ENCODE results near the gene KRT73. TPM values are rescaled to one million over a fixed set of nuclear protein-coding genes. Genes with fewer than 3 reads are reported as not detected.
A peak's percentile ranks its signal among the peaks of the same experiment; 100 is the strongest.

KRT73 gene
- polyA plus RNA-seq (2013) = 0.28 TPM

- H3K4me1 ChIP-seq (ENCODE audit: control extremely low read depth in 1 of 4, control insufficient read depth in 4 of 4, insufficient read depth in 4 of 4, low read length in 3 of 4) = peaks cover 3 to 22% (median 16%) of the 10 kb centered on the region in 4 experiments
Measured at GRCh38 chr12:52618216-52618615, at the start of gene KRT73. Gene KRT73 (minus strand): TSS chr12:52618559. CDS start chr12:52618524, 35 bp downstream.

DNA sequence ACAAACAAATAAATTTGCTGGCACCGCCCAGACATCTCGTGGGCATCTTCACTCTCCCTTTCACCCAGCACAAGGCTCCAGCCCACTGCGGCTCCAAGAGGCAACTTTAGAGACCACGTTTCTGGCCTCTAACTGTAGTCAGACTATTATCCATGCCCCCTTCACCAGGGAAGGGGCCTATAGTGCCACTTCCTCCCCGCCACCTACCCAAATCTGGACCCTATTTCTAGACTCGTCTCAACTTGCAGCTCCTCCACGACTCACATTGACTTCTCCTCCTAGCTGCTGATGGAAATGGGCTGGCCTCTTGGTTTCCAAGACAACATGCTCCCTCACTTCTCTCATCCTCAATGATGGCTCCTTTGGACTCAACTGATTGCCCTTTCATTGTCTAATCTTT, 49.6 kb upstream of the KRT73 start:
- POLR2A ChIA-PET = no interaction called here
- Histone ChIP-seq H3K27ac (ENCODE audit: insufficient read depth in 1 of 2, low read depth in 1 of 2, low read length in 2 of 2, poor library complexity in 1 of 2, severe bottlenecking in 2 of 2) (no peak overlapping the region), H3K4me3 (ENCODE audit: control insufficient read depth in 1 of 7, extremely low read depth in 1 of 7, insufficient read depth in 4 of 7, low read depth in 2 of 7, low read length in 6 of 7) (no peak overlapping the region), H3K36me3 (ENCODE audit: control insufficient read depth in 4 of 4, insufficient read depth in 4 of 4, low read length in 3 of 4) (no peaks in the 10 kb centered on the region), H3K4me1 (ENCODE audit: control extremely low read depth in 1 of 4, control insufficient read depth in 4 of 4, insufficient read depth in 4 of 4, low read length in 3 of 4) (peaks cover 0 to 3% (median 0%) of the 10 kb centered on the region in 4 experiments), H3K27me3 (replicated peaks in 2 of 5; ENCODE audit: control insufficient read depth in 4 of 5, insufficient read depth in 5 of 5, low read length in 4 of 5) (peaks cover 0 to 5% (median 0%) of the 10 kb centered on the region in 5 experiments), H3K9me3 (ENCODE audit: control extremely low read depth in 1 of 5, control insufficient read depth in 4 of 5, insufficient read depth in 2 of 5, low read depth in 1 of 5, low read length in 4 of 5) (no peaks in the 10 kb centered on the region)
- WGBS (ENCODE audit: insufficient coverage) = 88% methylated on average over 6 of the region's 7 CpGs
- DNase-seq = no peak
- CTCF ChIA-PET = interaction anchor here (0.9 to 1.4 kb wide), 2 partner anchors 15 to 212 kb away, joined by 3 to 4 read pairs; no protein-coding TSS in a partner anchor

More at GRCh38 chr12:52618216-52618615, at the start of gene KRT73:
- no peak within 1 kb of the TSS for H3K4me3 ChIP-seq (ENCODE audit: control insufficient read depth in 1 of 7, extremely low read depth in 1 of 7, insufficient read depth in 4 of 7, low read depth in 2 of 7, low read length in 6 of 7)
- CTCF ChIA-PET = interaction anchor here (0.7 kb wide), 1 partner anchor 252 kb away, joined by 3 read pairs; no protein-coding TSS in a partner anchor
- no peak for DNase-seq
- WGBS (ENCODE audit: insufficient coverage) = 98% methylated on average over 14 of the region's 14 CpGs
- peaks cover 0 to 1% (median 0%) of the 10 kb centered on the region in 5 experiments for H3K9me3 ChIP-seq (ENCODE audit: control extremely low read depth in 1 of 5, control insufficient read depth in 4 of 5, insufficient read depth in 2 of 5, low read depth in 1 of 5, low read length in 4 of 5)
- POLR2A ChIA-PET = no interaction called here
- no peaks in the 10 kb centered on the region for H3K36me3 ChIP-seq (ENCODE audit: control insufficient read depth in 4 of 4, insufficient read depth in 4 of 4, low read length in 3 of 4)
- no peak within 1 kb of the TSS for H3K27ac ChIP-seq (ENCODE audit: insufficient read depth in 1 of 2, low read depth in 1 of 2, low read length in 2 of 2, poor library complexity in 1 of 2, severe bottlenecking in 2 of 2)
- H3K27me3 ChIP-seq (replicated peaks in 2 of 5; ENCODE audit: control insufficient read depth in 4 of 5, insufficient read depth in 5 of 5, low read length in 4 of 5) = no peaks in the 10 kb centered on the region

DNA sequence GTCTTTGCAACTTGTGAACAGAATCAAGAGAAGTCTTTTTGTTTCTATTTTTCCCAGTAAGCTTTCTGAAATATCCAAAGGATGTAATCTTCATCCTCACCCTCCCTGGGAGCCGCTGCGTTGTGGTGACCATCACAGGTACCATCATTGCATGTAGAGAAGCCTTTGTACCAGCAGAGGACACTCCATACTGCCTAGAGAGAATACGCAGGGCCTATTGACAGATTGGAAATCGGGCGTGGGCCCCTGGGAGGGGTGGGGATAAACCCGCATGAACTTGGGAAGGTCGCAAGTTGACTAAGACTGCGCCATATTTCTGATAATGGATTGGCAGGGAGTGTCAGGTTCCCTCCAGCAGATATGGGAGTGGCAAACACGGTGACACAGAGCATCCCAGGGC, 49.1 kb upstream of the KRT73 start:
- Histone ChIP-seq H3K9me3 (ENCODE audit: control extremely low read depth in 1 of 5, control insufficient read depth in 4 of 5, insufficient read depth in 2 of 5, low read depth in 1 of 5, low read length in 4 of 5) (no peaks in the 10 kb centered on the region), H3K4me1 (ENCODE audit: control extremely low read depth in 1 of 4, control insufficient read depth in 4 of 4, insufficient read depth in 4 of 4, low read length in 3 of 4) (peaks cover 0 to 7% (median 4%) of the 10 kb centered on the region in 4 experiments), H3K27ac (ENCODE audit: insufficient read depth in 1 of 2, low read depth in 1 of 2, low read length in 2 of 2, poor library complexity in 1 of 2, severe bottlenecking in 2 of 2) (no peak overlapping the region), H3K27me3 (replicated peaks in 2 of 5; ENCODE audit: control insufficient read depth in 4 of 5, insufficient read depth in 5 of 5, low read length in 4 of 5) (peaks cover 0 to 5% (median 0%) of the 10 kb centered on the region in 5 experiments), H3K4me3 (ENCODE audit: control insufficient read depth in 1 of 7, extremely low read depth in 1 of 7, insufficient read depth in 4 of 7, low read depth in 2 of 7, low read length in 6 of 7) (no peak overlapping the region), H3K36me3 (ENCODE audit: control insufficient read depth in 4 of 4, insufficient read depth in 4 of 4, low read length in 3 of 4) (no peaks in the 10 kb centered on the region)
- no peak for DNase-seq
- 77% methylated on average over 8 of the region's 9 CpGs for WGBS (ENCODE audit: insufficient coverage)
- CTCF ChIA-PET = interaction anchor here (0.9 to 1.4 kb wide), 2 partner anchors 15 to 212 kb away, joined by 3 to 4 read pairs; no protein-coding TSS in a partner anchor
- POLR2A ChIA-PET = no interaction called here

- ChIA-PET POLR2A (no interaction called here), CTCF (interaction anchor here (0.7 to 1.9 kb wide), 4 partner anchors 10 to 213 kb away, joined by 3 to 8 read pairs (median 4); no protein-coding TSS in a partner anchor)
- H3K9me3 ChIP-seq (ENCODE audit: control extremely low read depth in 1 of 5, control insufficient read depth in 4 of 5, insufficient read depth in 2 of 5, low read depth in 1 of 5, low read length in 4 of 5) = no peaks in the 10 kb centered on the region
Measured at GRCh38 chr12:52666471-52666870, 48.1 kb upstream of the KRT73 start.

DNA sequence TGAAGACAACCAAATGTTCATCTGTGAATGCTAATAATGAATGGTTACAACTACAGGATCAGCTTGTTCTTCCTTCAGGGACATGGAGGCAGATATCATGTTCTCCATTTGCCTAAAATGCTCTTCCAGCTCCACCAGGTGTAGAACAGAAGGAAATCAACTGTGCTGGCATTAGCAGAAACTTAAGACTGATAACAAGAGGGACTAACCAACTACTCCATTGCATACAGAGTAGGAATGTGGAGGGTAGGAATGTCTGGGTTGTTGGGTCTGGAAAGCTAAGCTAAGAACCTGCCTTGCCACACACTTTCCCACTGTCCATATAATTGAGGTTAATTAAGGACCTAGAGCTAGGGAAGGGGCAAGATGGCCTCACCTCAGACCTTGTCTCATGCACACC, 45.1 kb upstream of the KRT73 start:
- CTCF ChIA-PET = interaction anchor here (0.9 to 1.4 kb wide), 2 partner anchors 9 to 207 kb away, joined by 3 to 5 read pairs; no protein-coding TSS in a partner anchor
- no peaks in the 10 kb centered on the region for H3K36me3 ChIP-seq (ENCODE audit: control insufficient read depth in 4 of 4, insufficient read depth in 4 of 4, low read length in 3 of 4)
- POLR2A ChIA-PET = no interaction called here

More at GRCh38 chr12:52666471-52666870, 48.1 kb upstream of the KRT73 start:
- Histone ChIP-seq H3K4me1 (ENCODE audit: control extremely low read depth in 1 of 4, control insufficient read depth in 4 of 4, insufficient read depth in 4 of 4, low read length in 3 of 4) (peaks cover 0 to 16% (median 12%) of the 10 kb centered on the region in 4 experiments), H3K36me3 (ENCODE audit: control insufficient read depth in 4 of 4, insufficient read depth in 4 of 4, low read length in 3 of 4) (no peaks in the 10 kb centered on the region), H3K4me3 (ENCODE audit: control insufficient read depth in 1 of 7, extremely low read depth in 1 of 7, insufficient read depth in 4 of 7, low read depth in 2 of 7, low read length in 6 of 7) (no peak overlapping the region), H3K27ac (ENCODE audit: insufficient read depth in 1 of 2, low read depth in 1 of 2, low read length in 2 of 2, poor library complexity in 1 of 2, severe bottlenecking in 2 of 2) (no peak overlapping the region), H3K27me3 (replicated peaks in 2 of 5; ENCODE audit: control insufficient read depth in 4 of 5, insufficient read depth in 5 of 5, low read length in 4 of 5) (peaks cover 0 to 5% (median 0%) of the 10 kb centered on the region in 5 experiments)
- 100% methylated on average over 1 of the region's 3 CpGs for WGBS (ENCODE audit: insufficient coverage)
- no peak for DNase-seq

DNA sequence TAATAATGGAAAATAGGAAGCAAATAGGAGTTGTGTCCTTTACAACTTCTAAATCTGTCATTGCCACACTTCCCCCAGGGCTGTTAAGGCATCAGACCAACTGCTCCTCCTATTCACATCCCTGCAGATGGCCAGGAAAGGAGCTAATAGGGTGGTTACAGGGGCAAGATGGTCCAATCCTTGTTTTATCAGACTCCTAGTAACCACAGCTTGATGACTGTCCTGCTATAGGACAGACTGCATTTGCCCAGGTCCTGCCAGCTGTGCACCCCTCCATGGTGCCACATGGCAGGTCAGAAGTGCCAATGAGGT, 44.5 kb upstream of the KRT73 start:
- H3K36me3 ChIP-seq (ENCODE audit: control insufficient read depth in 4 of 4, insufficient read depth in 4 of 4, low read length in 3 of 4) = no peaks in the 10 kb centered on the region
- CTCF ChIA-PET = interaction anchor here (0.9 to 1.4 kb wide), 2 partner anchors 10 to 208 kb away, joined by 3 to 5 read pairs; no protein-coding TSS in a partner anchor
- no peak overlapping the region for H3K4me3 ChIP-seq (ENCODE audit: control insufficient read depth in 1 of 7, extremely low read depth in 1 of 7, insufficient read depth in 4 of 7, low read depth in 2 of 7, low read length in 6 of 7)
- no peaks in the 10 kb centered on the region for H3K9me3 ChIP-seq (ENCODE audit: control extremely low read depth in 1 of 5, control insufficient read depth in 4 of 5, insufficient read depth in 2 of 5, low read depth in 1 of 5, low read length in 4 of 5)
- H3K4me1 ChIP-seq (ENCODE audit: control extremely low read depth in 1 of 4, control insufficient read depth in 4 of 4, insufficient read depth in 4 of 4, low read length in 3 of 4) = peaks cover 4 to 21% (median 12%) of the 10 kb centered on the region in 4 experiments
- DNase-seq = peak in 1 of 3 donors; percentile 33
- peak overlapping the region in 1 of 2 experiments; percentile 11 for H3K27ac ChIP-seq (ENCODE audit: insufficient read depth in 1 of 2, low read depth in 1 of 2, low read length in 2 of 2, poor library complexity in 1 of 2, severe bottlenecking in 2 of 2)
- H3K27me3 ChIP-seq (replicated peaks in 2 of 5; ENCODE audit: control insufficient read depth in 4 of 5, insufficient read depth in 5 of 5, low read length in 4 of 5) = no peaks in the 10 kb centered on the region
- POLR2A ChIA-PET = no interaction called here

More for the DNA sequence above, 45.1 kb upstream of the KRT73 start:
- H3K4me1 ChIP-seq (ENCODE audit: control extremely low read depth in 1 of 4, control insufficient read depth in 4 of 4, insufficient read depth in 4 of 4, low read length in 3 of 4) = peaks cover 4 to 21% (median 12%) of the 10 kb centered on the region in 4 experiments
- H3K9me3 ChIP-seq (ENCODE audit: control extremely low read depth in 1 of 5, control insufficient read depth in 4 of 5, insufficient read depth in 2 of 5, low read depth in 1 of 5, low read length in 4 of 5) = no peaks in the 10 kb centered on the region
- H3K4me3 ChIP-seq (ENCODE audit: control insufficient read depth in 1 of 7, extremely low read depth in 1 of 7, insufficient read depth in 4 of 7, low read depth in 2 of 7, low read length in 6 of 7) = no peak overlapping the region
- peaks cover 0 to 2% (median 0%) of the 10 kb centered on the region in 5 experiments for H3K27me3 ChIP-seq (replicated peaks in 2 of 5; ENCODE audit: control insufficient read depth in 4 of 5, insufficient read depth in 5 of 5, low read length in 4 of 5)
- H3K27ac ChIP-seq (ENCODE audit: insufficient read depth in 1 of 2, low read depth in 1 of 2, low read length in 2 of 2, poor library complexity in 1 of 2, severe bottlenecking in 2 of 2) = no peak overlapping the region
- no peak for DNase-seq

GRCh38 chr12:52662093-52662917, 43.9 kb upstream of the KRT73 start:
- ChIA-PET POLR2A (no interaction called here), CTCF (interaction anchor here (0.9 to 1.4 kb wide), 3 partner anchors 11 to 209 kb away, joined by 3 to 5 read pairs (median 3); partner anchors contain the start of gene KRT1)
- H3K36me3 ChIP-seq (ENCODE audit: control insufficient read depth in 4 of 4, insufficient read depth in 4 of 4, low read length in 3 of 4) = no peaks in the 10 kb centered on the region
- peak overlapping the region in 1 of 2 experiments; percentile 11 for H3K27ac ChIP-seq (ENCODE audit: insufficient read depth in 1 of 2, low read depth in 1 of 2, low read length in 2 of 2, poor library complexity in 1 of 2, severe bottlenecking in 2 of 2)
- WGBS (ENCODE audit: insufficient coverage) = 48% methylated on average over 7 of the region's 10 CpGs
- H3K27me3 ChIP-seq (replicated peaks in 2 of 5; ENCODE audit: control insufficient read depth in 4 of 5, insufficient read depth in 5 of 5, low read length in 4 of 5) = peaks cover 0 to 3% (median 0%) of the 10 kb centered on the region in 5 experiments
- H3K4me1 ChIP-seq (ENCODE audit: control extremely low read depth in 1 of 4, control insufficient read depth in 4 of 4, insufficient read depth in 4 of 4, low read length in 3 of 4) = peaks cover 4 to 21% (median 12%) of the 10 kb centered on the region in 4 experiments
- peak; percentile 55 to 81 (median 65) for DNase-seq
- peak overlapping the region in 2 of 7 experiments; percentile 3 to 44 for H3K4me3 ChIP-seq (ENCODE audit: control insufficient read depth in 1 of 7, extremely low read depth in 1 of 7, insufficient read depth in 4 of 7, low read depth in 2 of 7, low read length in 6 of 7)
- no peaks in the 10 kb centered on the region for H3K9me3 ChIP-seq (ENCODE audit: control extremely low read depth in 1 of 5, control insufficient read depth in 4 of 5, insufficient read depth in 2 of 5, low read depth in 1 of 5, low read length in 4 of 5)
